PFSK-1 (cell line): ENCODE results near the gene OXSM.

Experiments
- FOXP2 ChIP-seq: optimal IDR thresholded peaks from 2 replicates; pipeline ENCODE3; 2011; ENCODE audit warnings: borderline replicate concordance, control low read depth, inconsistent platforms; ENCODE audit not compliant: insufficient read depth; ENCODE audit errors: extremely low read length, extremely low read depth
- POLR2AphosphoS5 ChIP-seq: IDR thresholded peaks from 2 replicates; pipeline ENCODE4 v1.6.1; 2012; ENCODE audit warnings: low read depth, mild to moderate bottlenecking, control low read depth, low read length, moderate library complexity
- TF ChIP-seq, protein P1 (sequence below), 2 experiments: IDR thresholded peaks; 2 replicates each; pipeline versions ENCODE4 v1.6.1 to v1.8.0; 2011 to 2012; ENCODE audit warnings: low read depth in 2 of 2, low read length in 2 of 2, control low read depth in 1 of 2, inconsistent platforms in 1 of 2, mild to moderate bottlenecking in 1 of 2, moderate library complexity in 1 of 2; ENCODE audit not compliant: insufficient read depth in 1 of 2

DNA sequence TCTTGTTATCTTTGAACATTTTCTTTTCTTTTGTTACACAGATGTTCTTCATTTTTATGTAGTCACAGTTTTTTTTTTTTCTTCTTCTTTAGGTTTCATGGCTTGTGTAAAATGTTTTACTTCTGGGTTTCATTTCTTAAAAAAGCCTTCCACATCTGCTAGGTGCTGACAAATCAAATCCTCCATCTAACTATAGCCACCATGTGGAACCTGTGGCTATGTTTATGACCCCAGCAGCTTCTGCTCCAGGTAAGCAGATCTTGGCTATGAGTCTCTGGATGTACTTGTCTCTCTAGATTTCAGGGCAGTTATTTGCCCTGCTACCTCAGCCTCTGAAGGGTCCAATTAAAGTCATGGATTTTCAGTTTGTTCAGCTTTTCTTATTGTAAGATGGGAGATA, 44.5 kb downstream of the OXSM start:
- TF ChIP-seq POLR2AphosphoS5, result no peak
- TF ChIP-seq, protein P1, sequence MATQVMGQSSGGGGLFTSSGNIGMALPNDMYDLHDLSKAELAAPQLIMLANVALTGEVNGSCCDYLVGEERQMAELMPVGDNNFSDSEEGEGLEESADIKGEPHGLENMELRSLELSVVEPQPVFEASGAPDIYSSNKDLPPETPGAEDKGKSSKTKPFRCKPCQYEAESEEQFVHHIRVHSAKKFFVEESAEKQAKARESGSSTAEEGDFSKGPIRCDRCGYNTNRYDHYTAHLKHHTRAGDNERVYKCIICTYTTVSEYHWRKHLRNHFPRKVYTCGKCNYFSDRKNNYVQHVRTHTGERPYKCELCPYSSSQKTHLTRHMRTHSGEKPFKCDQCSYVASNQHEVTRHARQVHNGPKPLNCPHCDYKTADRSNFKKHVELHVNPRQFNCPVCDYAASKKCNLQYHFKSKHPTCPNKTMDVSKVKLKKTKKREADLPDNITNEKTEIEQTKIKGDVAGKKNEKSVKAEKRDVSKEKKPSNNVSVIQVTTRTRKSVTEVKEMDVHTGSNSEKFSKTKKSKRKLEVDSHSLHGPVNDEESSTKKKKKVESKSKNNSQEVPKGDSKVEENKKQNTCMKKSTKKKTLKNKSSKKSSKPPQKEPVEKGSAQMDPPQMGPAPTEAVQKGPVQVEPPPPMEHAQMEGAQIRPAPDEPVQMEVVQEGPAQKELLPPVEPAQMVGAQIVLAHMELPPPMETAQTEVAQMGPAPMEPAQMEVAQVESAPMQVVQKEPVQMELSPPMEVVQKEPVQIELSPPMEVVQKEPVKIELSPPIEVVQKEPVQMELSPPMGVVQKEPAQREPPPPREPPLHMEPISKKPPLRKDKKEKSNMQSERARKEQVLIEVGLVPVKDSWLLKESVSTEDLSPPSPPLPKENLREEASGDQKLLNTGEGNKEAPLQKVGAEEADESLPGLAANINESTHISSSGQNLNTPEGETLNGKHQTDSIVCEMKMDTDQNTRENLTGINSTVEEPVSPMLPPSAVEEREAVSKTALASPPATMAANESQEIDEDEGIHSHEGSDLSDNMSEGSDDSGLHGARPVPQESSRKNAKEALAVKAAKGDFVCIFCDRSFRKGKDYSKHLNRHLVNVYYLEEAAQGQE (IDR thresholded peaks at IDR 0.05; ENCODE audit: insufficient read depth in 1 of 2, low read depth in 2 of 2, low read length in 2 of 2), result no peak
- TF ChIP-seq FOXP2, result no peak
